IPS DF 4.7 (cell line): ENCODE data around the gene SLC22A17.
"Not testable (repeated sequence)": the region's sequence is repeated elsewhere in the genome, so short reads cannot be mapped to it uniquely, and the experiment has no call there.

Source experiments
- DNase-seq: peaks from one replicate; pipeline ENCODE4 v3.0.0-alpha.2; 2013; ENCODE audit warnings: low spot score; ENCODE audit errors: extremely low read depth

Gene SLC22A17

GRCh38 chr14:23345987-23346692 lies 6.5 kb downstream of the SLC22A17 start:
- DNase-seq, result no peak

- no peak for DNase-seq
Observed at GRCh38 chr14:23344481-23344880, 8.2 kb downstream of the SLC22A17 start.

- no peak for DNase-seq
Observed at GRCh38 chr14:23339506-23340268, 13.0 kb downstream of the SLC22A17 start.

- DNase-seq, result no peak
Observed at GRCh38 chr14:23335623-23336022, 17.1 kb downstream of the SLC22A17 start.

GRCh38 chr14:23327947-23328744 lies 24.5 kb downstream of the SLC22A17 start:
- no peak for DNase-seq

GRCh38 chr14:23326491-23327332 lies 26.0 kb downstream of the SLC22A17 start:
- no peak for DNase-seq

- not testable (repeated sequence) for DNase-seq
Observed at GRCh38 chr14:23325746-23326145, 26.9 kb downstream of the SLC22A17 start.

- DNase-seq, result no peak
Observed at GRCh38 chr14:23324993-23325392, 27.7 kb downstream of the SLC22A17 start.

GRCh38 chr14:23324455-23324846 lies 28.2 kb downstream of the SLC22A17 start:
- no peak for DNase-seq

- no peak for DNase-seq
Observed at GRCh38 chr14:23323838-23324454, 28.7 kb downstream of the SLC22A17 start.

GRCh38 chr14:23322568-23323517 lies 29.8 kb downstream of the SLC22A17 start:
- DNase-seq, result no peak

GRCh38 chr14:23321572-23322547 lies 30.8 kb downstream of the SLC22A17 start:
- no peak for DNase-seq

- peak; percentile 100 for DNase-seq
Observed at GRCh38 chr14:23320584-23321571, 31.8 kb downstream of the SLC22A17 start, which contains the start of gene PABPN1. Gene PABPN1, plus strand, starts transcription at chr14:23321457. Its CDS starts 13 bp downstream, at chr14:23321470.

GRCh38 chr14:23319746-23320583 lies 32.7 kb downstream of the SLC22A17 start:
- no peak for DNase-seq

- DNase-seq, result no peak
Observed at GRCh38 chr14:23316300-23316699, 36.4 kb downstream of the SLC22A17 start.

GRCh38 chr14:23310546-23310945 lies 42.1 kb downstream of the SLC22A17 start:
- DNase-seq, result no peak
